HG03097 (cell line): ENCODE data around the gene EGLN3.
"Not testable (repeated sequence)": the region's sequence is repeated elsewhere in the genome, so short reads cannot be mapped to it uniquely, and the experiment has no call there.

Experiments used
- ATAC-seq: cut with Tn5 transposase; IDR thresholded peaks from one replicate; pipeline ENCODE4 v1.9.1; 2021; ENCODE audit not compliant: unreplicated experiment, low FRiP score

The EGLN3 gene

DNA sequence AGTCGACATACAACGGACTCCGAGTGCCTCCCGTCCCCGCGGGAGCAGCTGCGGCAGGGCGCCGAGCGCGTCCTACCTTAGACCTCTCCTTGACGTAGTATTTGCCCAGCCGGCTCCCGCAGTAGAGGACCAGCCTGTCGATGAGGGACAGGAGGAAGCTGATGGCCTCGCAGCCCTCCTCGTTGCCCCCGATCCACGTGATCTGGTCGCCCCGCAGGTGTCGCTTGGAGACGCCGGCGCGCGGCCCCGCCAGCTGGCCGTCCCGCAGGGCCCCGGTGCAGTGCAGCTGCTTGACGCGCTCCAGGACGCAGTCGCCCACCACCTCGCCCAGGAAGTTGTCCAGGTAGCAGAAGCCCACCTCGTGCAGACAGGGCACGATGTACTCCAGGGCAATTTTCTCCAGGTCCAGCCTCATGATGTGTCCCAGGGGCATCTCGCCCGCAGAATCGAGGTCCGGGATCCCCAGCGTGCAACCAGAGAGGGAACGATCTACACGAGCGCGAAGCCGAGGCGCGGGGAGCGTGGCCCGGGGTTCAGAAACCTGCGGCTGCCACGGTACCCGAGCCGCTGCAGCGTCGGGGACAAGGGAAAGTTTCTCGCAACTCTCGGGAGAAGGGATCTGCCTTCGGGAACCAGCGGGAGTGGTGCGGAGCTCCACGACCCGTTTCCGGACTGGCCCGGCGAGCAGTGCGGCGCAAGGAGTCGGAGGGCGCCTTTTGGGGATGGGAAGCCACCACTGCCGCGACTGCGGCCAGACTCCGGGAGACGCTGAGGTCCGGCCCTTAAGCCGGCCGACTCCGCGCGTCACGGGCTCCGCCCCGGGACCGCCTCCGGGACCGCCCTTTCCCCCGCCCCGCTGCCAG is at the start of gene EGLN3:
EGLN3 (minus strand) TSS at position 755 of the 863 bp plus-strand sequence; CDS start at position 433, 322 bp downstream.
- peak; percentile 78 for ATAC-seq

DNA sequence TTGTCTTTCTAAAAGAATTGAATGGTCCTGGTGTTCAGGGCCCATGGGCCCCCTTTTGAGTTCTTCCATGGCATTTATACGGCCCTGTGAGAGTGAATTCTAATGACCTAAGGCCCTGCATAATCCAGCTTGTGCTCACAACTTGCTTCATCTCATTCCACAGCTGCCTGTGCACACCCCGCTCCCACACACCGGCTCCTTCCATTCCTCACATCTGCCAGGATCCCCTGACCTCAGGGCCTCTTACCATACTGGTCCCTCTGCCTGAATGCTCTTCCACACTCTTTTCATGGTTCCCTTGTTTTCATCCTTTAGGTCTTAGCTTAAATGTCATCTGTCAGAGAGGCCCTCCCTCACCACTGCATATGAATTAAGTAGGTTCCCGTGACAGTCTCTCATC is 49.5 kb upstream of the EGLN3 start:
- ATAC-seq, result no peak

GRCh38 chr14:33999771-34000291 is 49.0 kb upstream of the EGLN3 start:
- no peak for ATAC-seq

DNA sequence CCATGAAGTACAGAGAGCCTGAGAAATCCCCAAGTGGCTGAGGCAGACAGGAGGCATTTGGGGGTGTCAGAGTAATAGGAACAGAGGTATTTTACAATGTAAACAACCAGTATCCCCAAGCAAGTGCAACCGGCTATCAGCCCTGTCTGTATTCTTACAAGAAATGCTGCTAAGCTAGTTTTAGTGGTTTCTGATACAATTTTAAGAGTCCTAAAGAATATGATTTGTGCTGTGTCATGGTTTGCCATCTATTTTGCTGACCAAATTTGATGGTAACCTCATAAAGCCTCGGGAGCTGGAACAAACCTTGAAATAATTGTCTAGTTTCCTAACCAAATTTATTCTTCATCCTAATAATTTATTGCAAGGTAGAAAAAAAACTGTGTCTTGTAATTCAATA is 46.7 kb upstream of the EGLN3 start:
- no peak for ATAC-seq

DNA sequence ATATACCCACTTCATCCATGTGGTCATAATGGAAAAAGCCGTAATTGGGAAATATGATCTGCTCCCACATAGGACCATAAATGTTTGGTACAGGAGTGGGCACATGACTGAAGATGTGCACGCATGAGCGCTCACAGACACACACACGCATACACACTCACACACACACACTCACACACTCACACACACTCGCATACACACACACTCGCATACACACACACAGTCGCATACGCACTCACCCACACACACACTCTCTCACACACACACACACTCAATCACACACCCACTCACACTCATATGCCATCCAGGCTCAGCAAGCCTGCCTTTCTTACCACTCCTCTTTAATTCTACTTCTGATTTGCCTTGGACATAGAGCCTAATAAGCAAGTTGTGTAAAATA is 45.6 kb upstream of the EGLN3 start:
- ATAC-seq, result no peak

GRCh38 chr14:33993246-33993645 is 42.4 kb upstream of the EGLN3 start:
- ATAC-seq, result no peak

GRCh38 chr14:33992274-33993007 is 41.6 kb upstream of the EGLN3 start:
- no peak for ATAC-seq

DNA sequence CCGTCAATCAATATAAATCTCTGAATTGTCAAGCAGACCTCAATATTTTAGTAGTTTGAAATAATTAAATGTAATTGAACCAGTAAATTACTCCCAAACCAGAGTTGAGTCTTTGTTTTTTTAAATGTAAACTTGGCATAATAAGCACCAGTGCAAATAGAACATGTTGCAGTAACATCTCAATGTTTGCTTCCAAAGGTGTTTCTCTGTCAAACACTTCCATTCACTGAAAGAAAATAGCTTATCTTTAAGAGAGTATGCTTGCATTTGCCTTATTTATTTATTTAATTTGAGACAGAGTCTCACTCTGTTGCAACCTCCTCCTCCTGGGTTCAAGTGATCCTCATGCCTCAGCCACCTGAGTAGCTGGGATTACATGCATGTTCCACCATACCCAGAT is 39.9 kb upstream of the EGLN3 start:
- no peak for ATAC-seq

DNA sequence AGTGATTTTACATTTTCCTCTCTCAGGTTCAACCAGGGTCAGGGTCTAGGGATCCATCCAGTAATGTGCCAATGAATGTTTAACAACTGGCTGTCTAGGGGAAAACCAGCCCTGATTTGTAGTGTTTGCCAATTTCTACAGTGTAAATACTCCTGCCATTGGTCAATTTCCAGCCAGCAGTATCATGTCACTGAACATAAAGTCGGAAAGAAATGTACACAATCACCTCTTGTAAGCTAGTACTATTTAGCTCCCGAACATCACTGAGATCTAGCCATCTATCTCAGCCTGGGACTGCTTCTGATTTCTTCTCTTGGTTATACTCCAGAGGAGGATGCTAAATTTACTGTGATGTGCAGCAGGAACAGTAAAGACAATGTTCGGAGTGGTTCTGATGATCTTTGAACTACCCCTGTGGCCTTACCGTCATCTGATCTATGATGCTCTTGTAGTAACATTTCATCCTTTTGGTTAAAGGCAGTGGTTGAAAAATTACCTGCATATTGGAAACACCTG is 36.7 kb upstream of the EGLN3 start:
- ATAC-seq, result no peak

- no peak for ATAC-seq
Observed at GRCh38 chr14:33986804-33987203, 35.9 kb upstream of the EGLN3 start.

- no peak for ATAC-seq
Observed at GRCh38 chr14:33985242-33985641, 34.4 kb upstream of the EGLN3 start.

- peak; percentile 82 for ATAC-seq
Observed at GRCh38 chr14:33979613-33980276, 28.9 kb upstream of the EGLN3 start.

DNA sequence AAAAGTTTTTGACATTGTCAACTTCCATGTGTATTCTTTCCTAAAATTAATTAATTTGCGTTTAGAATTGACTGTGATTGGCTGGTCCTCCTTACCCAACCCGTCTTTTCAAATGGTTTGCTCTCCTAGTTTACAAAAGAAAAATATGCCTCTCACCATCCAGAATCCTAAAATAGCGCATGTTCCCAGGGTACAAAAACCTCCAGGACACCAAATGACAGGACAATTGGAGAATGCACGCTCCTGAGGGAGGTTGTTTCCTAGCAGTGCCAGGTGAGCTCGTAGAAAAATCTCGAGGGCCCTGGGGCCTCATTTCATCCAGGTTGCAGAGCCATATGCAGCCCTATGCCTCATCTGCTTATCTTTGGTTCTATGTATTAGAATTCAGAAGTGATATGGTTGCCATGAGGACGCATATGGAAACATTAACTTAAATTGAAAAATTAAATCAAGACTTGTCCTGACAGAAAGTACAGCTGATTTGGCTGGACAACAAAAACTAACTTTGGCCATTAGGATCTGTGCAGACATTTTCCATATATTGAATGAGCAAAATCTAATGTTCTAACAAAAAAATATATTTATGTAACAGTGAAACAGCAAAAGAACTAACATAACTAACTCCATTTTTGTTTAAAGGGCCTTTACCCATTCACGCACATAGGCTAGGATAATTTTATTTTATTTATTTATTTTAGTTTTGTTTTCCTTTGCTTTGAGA is 28.2 kb upstream of the EGLN3 start:
- no peak for ATAC-seq

DNA sequence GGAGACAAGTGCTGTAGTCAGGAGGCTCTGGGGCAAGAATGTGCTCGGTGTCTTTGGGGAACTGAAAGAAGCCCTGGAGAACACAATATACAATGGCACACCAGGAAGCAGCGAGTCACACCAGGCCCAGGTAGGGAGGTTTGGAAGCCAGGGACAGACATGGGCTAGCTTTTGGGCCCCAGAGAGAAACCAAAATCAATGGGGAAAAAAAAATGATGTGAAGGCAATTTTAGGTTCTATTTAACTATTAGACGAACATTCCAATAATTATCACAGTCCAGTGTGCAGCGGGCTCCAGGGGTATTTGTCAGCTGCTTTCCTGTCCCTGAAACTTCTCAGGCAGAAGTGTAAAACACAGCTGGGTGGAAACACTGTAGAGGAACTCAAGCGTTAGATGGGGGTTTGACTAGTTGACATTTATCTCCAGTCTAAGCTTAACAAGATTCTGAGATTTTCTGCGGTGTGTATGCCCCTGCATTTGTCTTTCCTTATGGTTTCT is 21.8 kb upstream of the EGLN3 start:
- peak; percentile 86 for ATAC-seq

- ATAC-seq, result not testable (repeated sequence)
Observed at GRCh38 chr14:33969846-33970245, 19.0 kb upstream of the EGLN3 start.

GRCh38 chr14:33968722-33969121 is 17.8 kb upstream of the EGLN3 start:
- no peak for ATAC-seq

GRCh38 chr14:33967138-33967537 is 16.3 kb upstream of the EGLN3 start:
- ATAC-seq, result no peak

GRCh38 chr14:33966276-33966675 is 15.4 kb upstream of the EGLN3 start:
- ATAC-seq, result no peak

GRCh38 chr14:33964599-33965317 is 13.9 kb upstream of the EGLN3 start:
- no peak for ATAC-seq
